GM12878 (cell line): ENCODE measurements around the gene LACTBL1. TPM values are rescaled to one million over a fixed set of nuclear protein-coding genes. Genes with fewer than 3 reads are reported as not detected.

Experiments
- ATAC-seq: fragments of 200-7000 bp; cut with Tn5 transposase; 3 replicates; pipeline ENCODE4 v1.9.1; 2020; ENCODE audit warnings: mild to moderate bottlenecking, moderate library complexity
- BruUV-seq: library from RNA; stranded (reverse); fragments of 400-500 nt; replicated peaks from 2 replicates; lab custom pipeline; 2021; lab: Mats Ljungman, UMichigan
- CTCF ChIA-PET: fragments of 300-600 bp; sonication (Branson Sonifier 250); formaldehyde crosslinking; extraction: SDS; loops from one replicate; lab custom pipeline; 2021; ENCODE audit warnings: inconsistent platforms; lab: Yijun Ruan, JAX
- POLR2A ChIA-PET: fragments of 350-600 bp; formaldehyde crosslinking; extraction: SDS; loops from one replicate; lab custom pipeline; 2021; ENCODE audit warnings: inconsistent platforms; lab: Charles Lee
- RAD21 ChIA-PET: fragments of 300-600 bp; sonication (Branson Sonifier 250); formaldehyde crosslinking; loops from one replicate; lab custom pipeline; 2023; ENCODE audit warnings: antibody characterized with exemption; ENCODE audit not compliant: unreplicated experiment; lab: Charles Lee
- SMC1A ChIA-PET: fragments of 300-600 bp; sonication (Branson Sonifier 250); formaldehyde crosslinking; loops from one replicate; lab custom pipeline; 2023; ENCODE audit not compliant: unreplicated experiment, uncharacterized antibody; lab: Charles Lee
- DNase-seq: peaks from one replicate; pipeline ENCODE4 v3.0.0-alpha.2; 2011; ENCODE audit warnings: low read depth, low spot score
- FAIRE-seq: peaks from 3 replicates; lab custom pipeline; 2011; peaks lifted over from hg19 to GRCh38; lab: Jason Lieb, UNC
- H2AFZ ChIP-seq: 2 replicates; pipeline ENCODE4 v1.6.0; 2011; ENCODE audit warnings: low read depth, low read length, control low read depth; ENCODE audit not compliant: control insufficient read depth
- H3K27ac ChIP-seq: 2 replicates; pipeline ENCODE4 v1.5.1; 2011; ENCODE audit warnings: control low read depth; ENCODE audit not compliant: control insufficient read depth, insufficient read depth
- H3K27me3 ChIP-seq, 2 experiments: replicated peaks in 1 of 2; 2 replicates each; pipeline versions ENCODE4 v1.6.0 to v1.6.1; 2011; ENCODE audit warnings: low read length in 1 of 2; ENCODE audit not compliant: control insufficient read depth in 2 of 2, insufficient read depth in 2 of 2
- H3K36me3 ChIP-seq, 2 experiments: 2 replicates each; pipeline ENCODE4 v1.5.1; 2011; ENCODE audit warnings: low read length in 1 of 2; ENCODE audit not compliant: control insufficient read depth in 2 of 2, insufficient read depth in 2 of 2
- H3K4me1 ChIP-seq: 2 replicates; pipeline ENCODE4 v1.6.1; 2011; ENCODE audit warnings: mild to moderate bottlenecking, low read length, moderate library complexity, mixed read lengths; ENCODE audit not compliant: control insufficient read depth, insufficient read depth
- H3K4me2 ChIP-seq: 2 replicates; pipeline ENCODE4 v1.6.0; 2011; ENCODE audit warnings: control low read depth; ENCODE audit not compliant: control insufficient read depth, insufficient read depth
- H3K4me3 ChIP-seq: fragments of 200-600 bp; sonication (generic); 2 replicates; pipeline ENCODE4 v1.5.1; 2016
- H3K79me2 ChIP-seq: 2 replicates; pipeline ENCODE4 v1.6.0; 2011; ENCODE audit warnings: low read length; ENCODE audit not compliant: control insufficient read depth, insufficient read depth
- H3K9ac ChIP-seq: 2 replicates; pipeline ENCODE4 v1.8.0; 2011; ENCODE audit warnings: low read length, control low read depth, mixed read lengths; ENCODE audit not compliant: control insufficient read depth, insufficient read depth
- H3K9me3 ChIP-seq: replicated peaks from 3 replicates; pipeline ENCODE4 v1.5.1; 2011; ENCODE audit warnings: mild to moderate bottlenecking, low read length; ENCODE audit not compliant: control insufficient read depth, insufficient read depth
- H4K20me1 ChIP-seq: 2 replicates; pipeline ENCODE4 v1.6.0; 2011; ENCODE audit not compliant: control insufficient read depth, insufficient read depth
- CUX1 ChIP-seq: IDR thresholded peaks from 2 replicates; pipeline ENCODE4 v1.6.1; 2012; ENCODE audit warnings: improper control_type of control experiment, low read depth, low read length; ENCODE audit not compliant: insufficient replicate concordance
- E2F4 ChIP-seq: IDR thresholded peaks from 2 replicates; pipeline ENCODE4 v1.6.1; 2012; ENCODE audit warnings: low read depth, low read length, improper control_type of control experiment
- EGR1 ChIP-seq, 2 experiments: IDR thresholded peaks; 1 replicate in 1 of 2; 2 replicates in 1 of 2; pipeline ENCODE4 v1.6.1; 2011 to 2012; ENCODE audit warnings: low read depth in 2 of 2, low read length in 2 of 2, borderline replicate concordance in 1 of 2, mild to moderate bottlenecking in 1 of 2, moderate library complexity in 1 of 2
- MYC ChIP-seq: IDR thresholded peaks from 2 replicates; pipeline ENCODE4 v1.6.1; 2011; ENCODE audit warnings: mild to moderate bottlenecking, low read length, moderate library complexity, inconsistent platforms; ENCODE audit not compliant: insufficient read depth, insufficient replicate concordance, insufficient read length, severe bottlenecking
- NR2C1 ChIP-seq: fragments of 450-650 bp; IDR thresholded peaks from 2 replicates; pipeline ENCODE4 v1.6.1; 2017; ENCODE audit warnings: antibody characterized with exemption, mild to moderate bottlenecking, moderate library complexity
- RB1 ChIP-seq: fragments of 450-650 bp; formaldehyde crosslinking; IDR thresholded peaks from 2 replicates; pipeline ENCODE4 v1.6.1; 2017; ENCODE audit warnings: mild to moderate bottlenecking, borderline replicate concordance
- RCOR1 ChIP-seq: conservative IDR thresholded peaks from 2 replicates; pipeline ENCODE4 v1.6.1; 2012; ENCODE audit warnings: low read depth, low read length, improper control_type of control experiment
- SIX5 ChIP-seq: IDR thresholded peaks from 2 replicates; pipeline ENCODE4 v1.6.1; 2011; ENCODE audit warnings: mild to moderate bottlenecking, low read depth, low read length, moderate library complexity; ENCODE audit not compliant: severe bottlenecking
- SMC3 ChIP-seq: IDR thresholded peaks from 2 replicates; pipeline ENCODE4 v1.6.1; 2011; ENCODE audit warnings: low read length, improper control_type of control experiment, borderline replicate concordance
- SREBF2 ChIP-seq: IDR thresholded peaks from 2 replicates; pipeline ENCODE4 v1.6.1; 2012; ENCODE audit warnings: mild to moderate bottlenecking, low read length
- YBX1 ChIP-seq: fragments of 450-650 bp; IDR thresholded peaks from 2 replicates; pipeline ENCODE4 v1.6.1; 2016; ENCODE audit warnings: antibody characterized with exemption
- ZNF274 ChIP-seq: IDR thresholded peaks from one replicate; pipeline ENCODE4 v1.8.0; 2011; ENCODE audit not compliant: insufficient read length, insufficient read depth
- WGBS: methylation state at CpG from one replicate; pipeline ENCODE4 v1.1.6; 2016; ENCODE audit warnings: low lambda C conversion rate; ENCODE audit not compliant: insufficient replicate concordance, insufficient coverage; ENCODE audit errors: missing lambda C conversion rate; 5-methylcytosine and 5-hydroxymethylcytosine counted together
- in situ Hi-C: fragments of 300-500 bp; cut with MboI; formaldehyde crosslinking; loops from 9 replicates; pipeline ENCODE4 v1.14.3; 2018; ENCODE audit warnings: mixed read lengths
- intact Hi-C: fragments of 100-400 bp; cut with micrococcal nuclease; formaldehyde crosslinking; loops from one replicate; pipeline ENCODE4 v1.14.2; 2022; ENCODE audit not compliant: unreplicated experiment
- polyA plus RNA-seq, 11 experiments: library from polyadenylated mRNA; depleted of rRNA in 4 of 11; unstranded in 6 of 11; stranded (reverse) in 5 of 11; fragments of >200 nt; fragmentation: Nextera tagmentation in 4 of 11; fragmentation: Illumina TruSeq in 1 of 11; extraction: Ambion mirVana in 4 of 11; extraction: Trizol in 1 of 11; gene quantifications; 1 replicate in 1 of 11; 2 replicates in 10 of 11; pipeline versions ENCODE4 v1.2.1 to v1.2.3, GENCODE V29; 2011 to 2016; ENCODE audit warnings: inconsistent platforms in 2 of 11, missing spikeins in 2 of 11, low read depth in 1 of 11
- total RNA-seq, 4 experiments: library from RNA; depleted of rRNA in 3 of 4; stranded (reverse); fragments of >200 nt in 3 of 4; fragmentation: Illumina TruSeq in 1 of 4; extraction: Trizol in 1 of 4; gene quantifications; 2 replicates each; pipeline versions ENCODE4 v1.2.1 to v1.2.3, GENCODE V29; 2013 to 2021

LACTBL1 gene
- total and polyA plus RNA-seq, 10 of the 15 experiments (the other 5 are each of a cell fraction or from before 2014, with no cell fraction given) = 0.08 TPM; not detected in 9

- 38% methylated on average over 10 of the region's 10 CpGs for WGBS
- H3K4me3 ChIP-seq = no peak overlapping the region
- H2AFZ ChIP-seq = no peak overlapping the region
- H3K27me3 ChIP-seq = peaks cover 0 to 1% of the 10 kb centered on the region in 2 experiments; a peak in 2 of 4 replicates
- ChIA-PET SMC1A (interaction anchor here (1.2 kb wide), 1 partner anchor 258 kb away, joined by 5 read pairs; no protein-coding TSS in a partner anchor), CTCF (interaction anchor here (0.9 to 3.8 kb wide), 8 partner anchors 9 to 542 kb away, joined by 3 to 29 read pairs (median 4); no protein-coding TSS in a partner anchor), POLR2A (no interaction called here)
- no peaks in the 10 kb centered on the region for H3K79me2 ChIP-seq
- no peak overlapping the region for H3K9ac ChIP-seq
- in situ Hi-C loops = no loop called here
- H3K4me2 ChIP-seq = no peak overlapping the region
- no peaks in the 10 kb centered on the region for H3K36me3 ChIP-seq
- no TSS peak for BruUV-seq
- no peak for FAIRE-seq
- no peaks in the 10 kb centered on the region for H3K4me1 ChIP-seq
- intact Hi-C loops = no loop called here
- TF ChIP-seq SIX5 (no peak), RCOR1 (no peak), SREBF2 (no peak), EGR1 (IDR thresholded peaks at IDR 0.05; ENCODE audit: borderline replicate concordance in 1 of 2, low read depth in 2 of 2, low read length in 2 of 2) (no peak), YBX1 (no peak), ZNF274 (no peak), CUX1 (no peak), MYC (no peak), E2F4 (no peak), SMC3 (no peak), RB1 (no peak), NR2C1 (no peak)
- TF ChIP-seq, all 136 proteins: peak for 0
- no peak for ATAC-seq
- H3K9me3 ChIP-seq = no peaks in the 10 kb centered on the region; the same call in 2 of the 3 replicates
- H4K20me1 ChIP-seq = no peaks in the 10 kb centered on the region
- DNase-seq = no peak
- H3K27ac ChIP-seq = no peak overlapping the region
- RAD21 ChIA-PET = interaction anchor here (0.9 to 2.2 kb wide), 2 partner anchors 259 to 543 kb away, joined by 3 to 8 read pairs; no protein-coding TSS in a partner anchor
Measured at GRCh38 chr1:22963044-22963677, 9.5 kb downstream of the LACTBL1 start.
